Lower lobe of right lung (tissue), 2 donors: ENCODE data around the gene IP6K2. TPM values are rescaled to one million over a fixed set of nuclear protein-coding genes. Genes with fewer than 3 reads are reported as not detected.

Source experiments
- ATAC-seq, 2 donors: fragments of 200-7000 bp; cut with Tn5 transposase; one replicate each; pipeline ENCODE4 v1.9.1; 2020 to 2022; ENCODE audit warnings: mild to moderate bottlenecking in 2 of 2, moderate library complexity in 2 of 2
- DNase-seq: peaks from one replicate; pipeline ENCODE4 v3.0.0-alpha.2; 2020
- H3K27ac ChIP-seq: fragments of 200-600 bp; one replicate; pipeline ENCODE4 v1.8.0; 2022
- H3K27me3 ChIP-seq: fragments of 200-600 bp; one replicate; pipeline ENCODE4 v1.8.0; 2022; ENCODE audit warnings: low read depth
- H3K36me3 ChIP-seq: fragments of 200-600 bp; one replicate; pipeline ENCODE4 v1.8.0; 2022; ENCODE audit warnings: mild to moderate bottlenecking
- H3K4me1 ChIP-seq: fragments of 200-600 bp; one replicate; pipeline ENCODE4 v1.8.0; 2022
- H3K4me3 ChIP-seq: fragments of 200-600 bp; one replicate; pipeline ENCODE4 v1.8.0; 2022; ENCODE audit warnings: mild to moderate bottlenecking
- H3K9me3 ChIP-seq: fragments of 200-600 bp; one replicate; pipeline ENCODE4 v1.8.0; 2022
- intact Hi-C: fragments of 100-400 bp; cut with DNase I; formaldehyde crosslinking; loops from one replicate; pipeline ENCODE4 v1.11.0; 2022
- total RNA-seq: library from RNA; stranded (reverse); fragmentation: NEBNext Ultra II Directional; extraction: Animal tissue kit (Norgen Biotek cat#: 25700); gene quantifications from one replicate; pipeline ENCODE4 v1.2.1, GENCODE V29; 2021
- TF ChIP-seq, protein P1 (sequence below): fragments of 200-600 bp; IDR thresholded peaks from one replicate; pipeline ENCODE4 v1.8.0; 2022; ENCODE audit warnings: antibody characterized with exemption, mild to moderate bottlenecking
- donor health status: DM: no; HTN: yes; CAD: no; lungs with severe emphysema.

The IP6K2 gene
- total RNA-seq, 1 donor from 2014 or later = 56.3 TPM

DNA sequence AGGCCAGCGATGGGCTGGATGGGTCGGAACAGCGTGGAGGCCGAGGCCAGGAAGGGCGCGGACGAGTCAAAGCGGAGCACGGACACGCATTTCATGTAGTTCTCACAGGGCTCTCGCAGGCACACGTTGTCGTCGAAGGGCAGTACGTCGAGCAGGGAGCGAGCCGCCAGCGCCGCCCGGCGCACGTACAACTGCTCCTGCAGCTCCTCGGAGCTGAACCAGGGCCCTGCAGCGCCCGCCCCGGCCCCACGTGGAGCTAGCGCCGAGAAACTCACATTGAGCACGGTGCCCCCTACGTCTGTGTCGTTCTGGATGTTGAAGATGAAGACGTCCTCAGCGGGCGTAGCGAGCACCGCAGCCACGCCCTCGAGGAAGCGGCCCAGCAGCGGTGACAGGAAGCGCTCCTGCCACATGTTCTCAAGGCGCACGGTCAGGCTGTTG, 60.2 kb downstream of the IP6K2 start:
- intact Hi-C loops = no loop called here
- Histone ChIP-seq H3K27ac (peak overlapping the region; percentile 78), H3K4me3 (peak overlapping the region; percentile 74), H3K9me3 (no peaks in the 10 kb centered on the region), H3K4me1 (peaks cover 17% of the 10 kb centered on the region), H3K27me3 (peaks cover 19% of the 10 kb centered on the region), H3K36me3 (no peaks in the 10 kb centered on the region)
- DNase-seq = no peak
- TF ChIP-seq, protein P1, sequence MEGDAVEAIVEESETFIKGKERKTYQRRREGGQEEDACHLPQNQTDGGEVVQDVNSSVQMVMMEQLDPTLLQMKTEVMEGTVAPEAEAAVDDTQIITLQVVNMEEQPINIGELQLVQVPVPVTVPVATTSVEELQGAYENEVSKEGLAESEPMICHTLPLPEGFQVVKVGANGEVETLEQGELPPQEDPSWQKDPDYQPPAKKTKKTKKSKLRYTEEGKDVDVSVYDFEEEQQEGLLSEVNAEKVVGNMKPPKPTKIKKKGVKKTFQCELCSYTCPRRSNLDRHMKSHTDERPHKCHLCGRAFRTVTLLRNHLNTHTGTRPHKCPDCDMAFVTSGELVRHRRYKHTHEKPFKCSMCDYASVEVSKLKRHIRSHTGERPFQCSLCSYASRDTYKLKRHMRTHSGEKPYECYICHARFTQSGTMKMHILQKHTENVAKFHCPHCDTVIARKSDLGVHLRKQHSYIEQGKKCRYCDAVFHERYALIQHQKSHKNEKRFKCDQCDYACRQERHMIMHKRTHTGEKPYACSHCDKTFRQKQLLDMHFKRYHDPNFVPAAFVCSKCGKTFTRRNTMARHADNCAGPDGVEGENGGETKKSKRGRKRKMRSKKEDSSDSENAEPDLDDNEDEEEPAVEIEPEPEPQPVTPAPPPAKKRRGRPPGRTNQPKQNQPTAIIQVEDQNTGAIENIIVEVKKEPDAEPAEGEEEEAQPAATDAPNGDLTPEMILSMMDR = no peak
- ATAC-seq = no peak

DNA sequence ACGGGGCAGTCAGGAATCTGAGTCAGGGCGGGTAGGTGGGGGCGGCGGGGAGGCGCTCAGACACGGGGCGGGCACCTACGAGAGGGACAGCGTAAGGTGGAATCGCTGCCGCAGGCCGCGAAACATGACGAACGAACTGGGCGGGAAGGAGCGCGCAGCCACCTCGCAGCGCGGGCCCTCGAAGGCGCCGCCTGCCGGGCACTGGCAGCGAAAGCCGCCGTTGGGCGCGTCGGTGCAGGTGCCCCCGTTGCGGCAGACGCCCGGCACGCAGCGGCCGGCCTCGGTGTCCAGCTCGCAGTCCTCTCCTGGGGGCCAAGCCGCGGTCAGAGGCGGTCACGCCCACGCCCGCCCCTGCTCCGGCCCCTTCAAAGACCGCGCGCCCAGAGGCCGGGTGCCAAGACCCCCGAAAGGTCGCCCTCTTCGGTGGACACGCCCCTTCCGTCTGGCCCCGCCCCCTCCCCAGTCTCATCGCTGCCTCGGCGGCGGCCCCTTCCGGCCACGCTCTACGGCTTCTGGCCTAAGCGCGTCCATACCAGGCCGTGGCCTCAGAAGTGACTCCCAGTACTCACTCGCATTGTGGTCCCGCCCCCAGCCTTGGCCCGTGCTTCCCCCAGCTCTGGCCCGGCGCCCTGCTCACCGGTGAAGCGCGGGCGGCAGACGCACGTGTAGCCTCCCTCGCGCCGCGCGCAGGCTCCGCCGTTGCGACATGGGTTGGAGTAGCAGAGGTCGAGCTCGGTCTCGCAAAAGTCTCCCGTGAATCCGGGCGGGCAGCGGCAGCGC, 60.8 kb downstream of the IP6K2 start:
- intact Hi-C loops = no loop called here
- peak overlapping the region; percentile 78 for H3K27ac ChIP-seq

DNA sequence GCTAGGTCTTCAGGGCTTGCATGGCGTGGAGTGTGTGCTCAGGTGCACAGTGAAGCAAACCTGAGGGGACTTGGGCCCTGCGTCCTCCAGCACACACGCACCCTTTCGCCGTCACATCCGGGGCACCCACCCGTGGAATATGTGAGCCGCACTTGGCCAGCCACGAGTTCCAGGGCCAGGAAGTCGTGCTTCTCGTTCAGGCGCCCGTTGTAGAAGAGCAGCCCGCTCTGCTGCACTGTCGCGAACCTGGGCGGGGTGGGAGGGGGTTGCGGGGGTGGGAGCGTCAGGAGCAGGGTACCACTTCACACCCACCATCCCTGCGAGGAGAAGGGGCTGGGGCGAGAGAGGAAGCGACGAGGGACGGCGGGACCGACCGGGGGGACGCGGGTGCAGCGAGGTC, 61.4 kb downstream of the IP6K2 start:
- peak overlapping the region; percentile 74 for H3K4me3 ChIP-seq
- H3K4me1 ChIP-seq = peaks cover 10% of the 10 kb centered on the region
- ATAC-seq (peak; percentile 14 to 19), DNase-seq (peak; percentile 67)
- no peaks in the 10 kb centered on the region for H3K9me3 ChIP-seq
- no peaks in the 10 kb centered on the region for H3K36me3 ChIP-seq
- intact Hi-C loops = no loop called here
- H3K27ac ChIP-seq = peak overlapping the region; percentile 78
- TF ChIP-seq, protein P1 = no peak
- peaks cover 6% of the 10 kb centered on the region for H3K27me3 ChIP-seq

More for the DNA sequence above, 60.8 kb downstream of the IP6K2 start:
- DNase-seq (peak; percentile 93), ATAC-seq (peak; percentile 95 to 96)
- TF ChIP-seq, protein P1 = peak; percentile 77
- Histone ChIP-seq H3K27me3 (peaks cover 13% of the 10 kb centered on the region), H3K36me3 (no peaks in the 10 kb centered on the region), H3K4me3 (peak overlapping the region; percentile 74), H3K4me1 (peaks cover 12% of the 10 kb centered on the region), H3K9me3 (no peaks in the 10 kb centered on the region)

DNA sequence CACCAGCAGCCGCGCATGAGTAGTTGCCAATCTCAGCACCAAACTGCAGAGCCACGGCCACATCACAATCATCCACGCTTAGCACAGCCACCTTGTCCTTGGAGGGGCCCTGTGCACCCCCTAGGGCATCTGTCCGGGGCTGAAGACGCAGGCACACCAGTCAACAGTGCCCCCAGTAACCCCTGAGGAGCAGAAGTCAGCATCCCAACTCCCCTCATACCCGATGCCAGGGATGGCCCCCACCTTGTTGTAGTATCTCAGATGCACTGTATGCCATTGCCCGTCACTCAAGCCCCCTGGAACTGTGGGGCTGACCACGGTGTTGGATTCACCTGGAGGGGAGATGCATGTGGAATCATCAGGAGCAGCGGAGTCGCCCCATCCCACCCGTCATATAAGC, 62.0 kb downstream of the IP6K2 start:
- H3K36me3 ChIP-seq = no peaks in the 10 kb centered on the region
- H3K27ac ChIP-seq = no peak overlapping the region
- no peak overlapping the region for H3K4me3 ChIP-seq
- no peak for ATAC-seq
- intact Hi-C loops = no loop called here
- peaks cover under 1% of the 10 kb centered on the region for H3K27me3 ChIP-seq
- peaks cover 10% of the 10 kb centered on the region for H3K4me1 ChIP-seq
- TF ChIP-seq, protein P1 = no peak
- no peak for DNase-seq
- H3K9me3 ChIP-seq = no peaks in the 10 kb centered on the region

DNA sequence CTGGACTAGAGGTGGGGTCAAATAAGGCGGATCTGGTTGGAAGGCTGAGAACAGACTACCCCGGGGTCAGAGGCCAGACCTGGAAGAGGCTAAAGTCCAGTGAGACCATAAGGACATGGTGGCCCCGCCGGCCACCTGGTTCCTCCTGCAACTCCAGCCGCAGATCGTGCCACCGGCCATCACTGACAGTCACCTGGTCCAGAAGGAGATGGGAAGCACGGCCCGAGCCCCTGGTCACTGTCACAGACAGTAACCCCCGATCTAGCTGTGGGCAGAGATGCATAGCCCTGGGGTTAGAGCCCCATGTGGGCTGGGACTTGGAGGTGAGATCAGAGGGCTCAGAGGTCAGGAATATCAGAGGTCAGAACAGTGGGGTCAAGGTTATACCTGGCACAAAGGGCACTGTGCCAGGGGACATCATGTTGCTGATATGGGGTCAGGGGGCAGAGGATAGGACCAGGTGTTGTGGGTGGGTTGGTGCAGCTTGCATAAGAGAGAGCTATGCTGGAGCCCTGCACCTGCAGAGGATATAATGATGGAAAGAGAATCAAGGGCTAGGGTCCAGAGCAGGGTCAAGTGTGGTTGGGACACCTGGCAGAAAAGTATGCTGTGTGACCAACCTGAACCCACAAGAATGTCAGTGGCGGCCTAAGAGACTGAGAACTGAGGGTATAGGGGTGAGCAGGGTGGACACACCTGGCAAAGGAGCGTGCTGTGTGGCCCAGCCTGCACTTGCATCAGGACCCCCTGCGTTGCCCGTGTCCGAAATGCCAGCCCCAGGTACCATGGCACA, 63.9 kb downstream of the IP6K2 start:
- intact Hi-C loops = no loop called here

More for the DNA sequence above, 63.9 kb downstream of the IP6K2 start:
- no peak overlapping the region for H3K27ac ChIP-seq
- TF ChIP-seq, protein P1 = no peak
- no peak for ATAC-seq
- H3K9me3 ChIP-seq = no peaks in the 10 kb centered on the region
- H3K27me3 ChIP-seq = no peaks in the 10 kb centered on the region
- H3K4me1 ChIP-seq = peaks cover 10% of the 10 kb centered on the region
- no peaks in the 10 kb centered on the region for H3K36me3 ChIP-seq
- no peak overlapping the region for H3K4me3 ChIP-seq
- DNase-seq = no peak
